B cell (primary cell): ENCODE data around the gene CHST8. TPM values are rescaled to one million over a fixed set of nuclear protein-coding genes. Genes with fewer than 3 reads are reported as not detected.

ENCODE experiments used
- ATAC-seq: fragments of 200-7000 bp; cut with Tn5 transposase; one replicate; pipeline ENCODE4 v1.10.0; 2021; ENCODE audit warnings: low read depth, mild to moderate bottlenecking, moderate number of reproducible peaks, moderate library complexity
- CTCF ChIA-PET: fragments of 350-600 bp; sonication (Branson Sonifier 250); formaldehyde crosslinking; loops from one replicate; lab custom pipeline; 2021; ENCODE audit warnings: antibody characterized with exemption, inconsistent platforms; lab: Charles Lee
- POLR2A ChIA-PET: fragments of 350-600 bp; sonication (Branson Sonifier 250); formaldehyde crosslinking; loops from one replicate; lab custom pipeline; 2021; ENCODE audit warnings: antibody characterized with exemption; lab: Charles Lee
- DNase-seq: peaks from one replicate; pipeline ENCODE4 v3.0.0; 2013
- H2AFZ ChIP-seq: 2 replicates; pipeline ENCODE4 v1.6.1; 2012; ENCODE audit warnings: mild to moderate bottlenecking, low read depth, low read length; ENCODE audit not compliant: insufficient read depth, poor library complexity, severe bottlenecking
- H3K27ac ChIP-seq, 2 donors: 1 replicate in 1 of 2; 2 replicates in 1 of 2; pipeline ENCODE4 v1.5.1; 2012 to 2013; ENCODE audit warnings: low read length in 2 of 2, mild to moderate bottlenecking in 2 of 2, moderate library complexity in 1 of 2
- H3K27me3 ChIP-seq, 4 experiments: fragments of 200-600 bp in 1 of 4; sonication (generic) in 1 of 4; replicated peaks in 1 of 4; 1 replicate in 2 of 4; 2 replicates in 2 of 4; pipeline versions ENCODE4 v1.6.1 to v1.7.0; 2013 to 2016; ENCODE audit warnings: low read length in 3 of 4, mild to moderate bottlenecking in 2 of 4, mixed read lengths in 1 of 4, moderate library complexity in 1 of 4; ENCODE audit not compliant: insufficient read depth in 4 of 4, control insufficient read depth in 3 of 4; ENCODE audit errors: control extremely low read depth in 1 of 4
- H3K36me3 ChIP-seq, 2 experiments: replicated peaks in 1 of 2; 1 replicate in 1 of 2; 2 replicates in 1 of 2; pipeline versions ENCODE4 v1.6.1 to v1.7.1; 2013; ENCODE audit warnings: low read length in 1 of 2; ENCODE audit not compliant: insufficient read depth in 2 of 2, control insufficient read depth in 1 of 2; ENCODE audit errors: control extremely low read depth in 1 of 2, extremely low read depth in 1 of 2
- H3K4me1 ChIP-seq, 2 donors: fragments of 200-600 bp in 1 of 2; sonication (generic) in 1 of 2; 1 replicate in 1 of 2; 2 replicates in 1 of 2; pipeline versions ENCODE4 v1.5.1 to v1.6.1; 2013 to 2017; ENCODE audit warnings: low read length in 2 of 2; ENCODE audit not compliant: control insufficient read depth in 2 of 2, insufficient read depth in 2 of 2
- H3K4me2 ChIP-seq: replicated peaks from 2 replicates; pipeline ENCODE3; 2012; ENCODE audit warnings: mild to moderate bottlenecking, low read depth, low read length; ENCODE audit not compliant: poor library complexity, severe bottlenecking
- H3K4me3 ChIP-seq, 5 experiments: fragments of 200-600 bp in 1 of 5; sonication (generic) in 1 of 5; 1 replicate in 3 of 5; 2 replicates in 2 of 5; pipeline versions ENCODE4 v1.5.1 to v1.7.0; 2011 to 2016; ENCODE audit warnings: low read length in 4 of 5, mild to moderate bottlenecking in 4 of 5, low read depth in 2 of 5, control low read depth in 1 of 5, moderate library complexity in 1 of 5; ENCODE audit not compliant: insufficient read depth in 1 of 5; ENCODE audit errors: control extremely low read depth in 1 of 5, extremely low read depth in 1 of 5
- H3K79me2 ChIP-seq: fragments of 200-600 bp; sonication (generic); one replicate; pipeline ENCODE4 v1.6.0; 2016; ENCODE audit warnings: low read length; ENCODE audit not compliant: control insufficient read depth, insufficient read depth
- H3K9ac ChIP-seq: fragments of 200-600 bp; sonication (generic); 2 replicates; pipeline ENCODE4 v1.6.1; 2017; ENCODE audit warnings: mild to moderate bottlenecking, low read length, moderate library complexity
- H3K9me3 ChIP-seq, 3 donors: one replicate each; pipeline versions ENCODE4 v1.6.1 to v1.7.1; 2013; ENCODE audit warnings: low read length in 2 of 3; ENCODE audit not compliant: control insufficient read depth in 2 of 3, insufficient read depth in 1 of 3; ENCODE audit errors: control extremely low read depth in 1 of 3
- H4K20me1 ChIP-seq: 2 replicates; pipeline ENCODE4 v1.6.0; 2012; ENCODE audit warnings: mild to moderate bottlenecking, low read length; ENCODE audit not compliant: insufficient read depth, control insufficient read depth, poor library complexity, severe bottlenecking
- H3K27ac Mint-ChIP-seq: one replicate; pipeline ENCODE4 v1.8.0; 2021; ENCODE audit warnings: mixed read lengths
- H3K27me3 Mint-ChIP-seq: one replicate; pipeline ENCODE4 v1.8.0; 2021; ENCODE audit warnings: mixed read lengths
- H3K4me1 Mint-ChIP-seq: one replicate; pipeline ENCODE4 v1.8.0; 2021; ENCODE audit warnings: mixed read lengths
- H3K4me3 Mint-ChIP-seq: one replicate; pipeline ENCODE4 v1.8.0; 2021; ENCODE audit warnings: mixed read lengths
- H3K9me3 Mint-ChIP-seq: one replicate; pipeline ENCODE4 v1.8.0; 2022; ENCODE audit warnings: mixed read lengths; ENCODE audit not compliant: insufficient read depth
- EZH2 ChIP-seq: IDR thresholded peaks from 2 replicates; pipeline ENCODE4 v1.6.1; 2012; ENCODE audit warnings: borderline replicate concordance, low read depth, mild to moderate bottlenecking, moderate library complexity, low read length; ENCODE audit not compliant: insufficient read depth, poor library complexity, severe bottlenecking
- WGBS: methylation state at CpG from one replicate; pipeline ENCODE4 v1.1.5; 2013; ENCODE audit warnings: missing lambda C conversion rate; ENCODE audit not compliant: insufficient coverage; 5-methylcytosine and 5-hydroxymethylcytosine counted together
- intact Hi-C: fragments of 100-400 bp; cut with micrococcal nuclease; formaldehyde crosslinking; loops from one replicate; pipeline ENCODE4 v1.10.0; 2022
- polyA plus RNA-seq: library from polyadenylated mRNA; depleted of rRNA; stranded (reverse); fragments of >200 nt; gene quantifications from 2 replicates; pipeline ENCODE4 v1.2.3, GENCODE V29; 2012
- total RNA-seq, 2 donors: library from RNA; stranded (reverse); fragments of 120-200 nt in 1 of 2; gene quantifications; 1 replicate in 1 of 2; 2 replicates in 1 of 2; pipeline versions ENCODE4 v1.2.3 to v1.2.4, GENCODE V29; 2013 to 2022
- TF ChIP-seq, protein P1 (sequence below): fragments of 200-600 bp; IDR thresholded peaks from one replicate; pipeline ENCODE4 v1.8.0; 2022; ENCODE audit warnings: antibody characterized with exemption, mild to moderate bottlenecking

CHST8 gene
- total and polyA plus RNA-seq, 2 donors (not counting 1 experiment from before 2014, with no cell fraction given): not detected

DNA sequence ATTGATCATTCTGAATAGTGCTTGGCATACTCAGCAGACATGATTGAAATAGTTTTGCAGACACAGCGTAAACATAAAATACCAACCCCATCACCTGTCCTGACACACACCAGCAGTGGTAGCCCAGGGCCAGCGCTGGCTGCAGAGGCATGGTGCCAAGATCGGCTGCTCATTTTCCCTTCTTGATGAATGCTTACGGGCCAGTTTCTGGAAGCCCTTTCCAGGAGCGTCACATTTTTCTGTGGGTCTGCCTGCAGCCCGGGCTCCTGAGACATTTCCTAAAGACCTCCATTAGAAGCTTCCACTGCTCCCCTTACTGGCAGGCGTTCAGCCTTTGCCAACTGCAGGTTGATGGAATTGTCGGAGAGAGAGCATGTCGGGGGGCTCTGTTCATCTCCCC is 48.6 kb downstream of the CHST8 start:
- Histone ChIP-seq H3K4me3 (no peak overlapping the region), H3K27me3 (peaks cover 0 to 3% (median 0%) of the 10 kb centered on the region in 4 experiments), H2AFZ (no peak overlapping the region), H3K4me1 (no peaks in the 10 kb centered on the region), H3K4me2 (no peak overlapping the region), H3K9me3 (peaks cover 0 to 6% (median 0%) of the 10 kb centered on the region in 3 donors), H3K27ac (no peak overlapping the region), H3K36me3 (no peaks in the 10 kb centered on the region), H3K9ac (no peak overlapping the region), H3K79me2 (no peaks in the 10 kb centered on the region), H4K20me1 (no peaks in the 10 kb centered on the region)
- ChIA-PET POLR2A (no interaction called here), CTCF (no interaction called here)
- no peaks in the 10 kb centered on the region for H3K27me3 Mint-ChIP-seq
- DNase-seq (no peak), ATAC-seq (no peak)
- intact Hi-C loops: no loop called here
- WGBS: 94% methylated on average over 6 of the region's 9 CpGs
- no peak overlapping the region for H3K4me3 Mint-ChIP-seq
- H3K9me3 Mint-ChIP-seq: no peaks in the 10 kb centered on the region
- TF ChIP-seq, protein P1, sequence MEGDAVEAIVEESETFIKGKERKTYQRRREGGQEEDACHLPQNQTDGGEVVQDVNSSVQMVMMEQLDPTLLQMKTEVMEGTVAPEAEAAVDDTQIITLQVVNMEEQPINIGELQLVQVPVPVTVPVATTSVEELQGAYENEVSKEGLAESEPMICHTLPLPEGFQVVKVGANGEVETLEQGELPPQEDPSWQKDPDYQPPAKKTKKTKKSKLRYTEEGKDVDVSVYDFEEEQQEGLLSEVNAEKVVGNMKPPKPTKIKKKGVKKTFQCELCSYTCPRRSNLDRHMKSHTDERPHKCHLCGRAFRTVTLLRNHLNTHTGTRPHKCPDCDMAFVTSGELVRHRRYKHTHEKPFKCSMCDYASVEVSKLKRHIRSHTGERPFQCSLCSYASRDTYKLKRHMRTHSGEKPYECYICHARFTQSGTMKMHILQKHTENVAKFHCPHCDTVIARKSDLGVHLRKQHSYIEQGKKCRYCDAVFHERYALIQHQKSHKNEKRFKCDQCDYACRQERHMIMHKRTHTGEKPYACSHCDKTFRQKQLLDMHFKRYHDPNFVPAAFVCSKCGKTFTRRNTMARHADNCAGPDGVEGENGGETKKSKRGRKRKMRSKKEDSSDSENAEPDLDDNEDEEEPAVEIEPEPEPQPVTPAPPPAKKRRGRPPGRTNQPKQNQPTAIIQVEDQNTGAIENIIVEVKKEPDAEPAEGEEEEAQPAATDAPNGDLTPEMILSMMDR: no peak
- no peak for TF ChIP-seq EZH2
- no peaks in the 10 kb centered on the region for H3K4me1 Mint-ChIP-seq
- H3K27ac Mint-ChIP-seq: no peak overlapping the region

DNA sequence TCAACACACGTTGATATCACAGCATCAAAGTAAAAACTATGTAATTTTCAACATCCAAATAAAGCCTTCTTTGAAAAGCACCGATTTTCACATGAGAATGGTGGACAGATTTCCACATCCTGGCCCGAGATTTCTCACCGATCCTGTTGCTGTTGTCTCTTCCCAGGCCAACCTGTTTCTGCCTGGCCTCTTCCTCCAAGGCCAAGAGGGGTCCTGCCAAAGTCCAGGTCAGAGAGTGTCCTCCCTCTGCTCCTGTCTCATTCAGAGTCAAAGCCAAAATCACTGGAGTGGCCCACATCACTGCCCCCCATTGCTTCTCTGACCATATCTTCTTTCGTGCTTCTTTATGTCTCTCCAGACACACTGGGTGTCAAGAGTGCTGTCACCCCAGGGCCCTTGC is 49.5 kb downstream of the CHST8 start:
- DNase-seq (no peak), ATAC-seq (no peak)
- Histone ChIP-seq H3K79me2 (no peaks in the 10 kb centered on the region), H3K27me3 (peaks cover 0 to 3% (median 0%) of the 10 kb centered on the region in 4 experiments), H3K27ac (no peak overlapping the region), H3K4me1 (no peaks in the 10 kb centered on the region), H3K36me3 (no peaks in the 10 kb centered on the region), H3K9ac (no peak overlapping the region), H3K4me2 (no peak overlapping the region), H3K9me3 (peaks cover 0 to 9% (median 0%) of the 10 kb centered on the region in 3 donors), H4K20me1 (no peaks in the 10 kb centered on the region), H3K4me3 (no peak overlapping the region), H2AFZ (no peak overlapping the region)
- H3K4me3 Mint-ChIP-seq: no peak overlapping the region
- H3K27me3 Mint-ChIP-seq: no peaks in the 10 kb centered on the region
- TF ChIP-seq, protein P1: no peak
- TF ChIP-seq EZH2: no peak
- POLR2A ChIA-PET: no interaction called here
- no peaks in the 10 kb centered on the region for H3K9me3 Mint-ChIP-seq
- intact Hi-C loops: no loop called here
- no peaks in the 10 kb centered on the region for H3K4me1 Mint-ChIP-seq
- H3K27ac Mint-ChIP-seq: no peak overlapping the region
- 78% methylated on average over 5 of the region's 5 CpGs for WGBS
- CTCF ChIA-PET: no interaction called here
